ENCODE results near the gene GGT7.

DNA sequence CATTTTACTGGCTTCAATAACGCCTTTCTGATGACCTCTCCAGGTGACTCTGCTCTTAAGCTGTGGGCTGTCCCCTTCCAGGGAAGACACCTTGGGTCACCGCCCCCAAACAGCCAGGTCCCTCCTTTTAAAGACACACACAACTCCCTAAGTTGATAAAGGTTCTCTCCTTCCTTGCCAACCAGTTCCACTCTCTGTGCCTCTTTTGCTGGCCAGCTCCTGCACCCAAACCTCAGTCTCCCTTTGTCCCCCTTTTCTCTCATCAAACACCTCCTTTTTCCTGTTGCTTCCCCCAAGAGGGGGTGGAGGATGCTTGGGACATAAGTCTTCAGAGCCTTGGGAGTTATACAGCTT lies 48.2 kb downstream of the GGT7 start:
- TF ChIP-seq, protein P1, sequence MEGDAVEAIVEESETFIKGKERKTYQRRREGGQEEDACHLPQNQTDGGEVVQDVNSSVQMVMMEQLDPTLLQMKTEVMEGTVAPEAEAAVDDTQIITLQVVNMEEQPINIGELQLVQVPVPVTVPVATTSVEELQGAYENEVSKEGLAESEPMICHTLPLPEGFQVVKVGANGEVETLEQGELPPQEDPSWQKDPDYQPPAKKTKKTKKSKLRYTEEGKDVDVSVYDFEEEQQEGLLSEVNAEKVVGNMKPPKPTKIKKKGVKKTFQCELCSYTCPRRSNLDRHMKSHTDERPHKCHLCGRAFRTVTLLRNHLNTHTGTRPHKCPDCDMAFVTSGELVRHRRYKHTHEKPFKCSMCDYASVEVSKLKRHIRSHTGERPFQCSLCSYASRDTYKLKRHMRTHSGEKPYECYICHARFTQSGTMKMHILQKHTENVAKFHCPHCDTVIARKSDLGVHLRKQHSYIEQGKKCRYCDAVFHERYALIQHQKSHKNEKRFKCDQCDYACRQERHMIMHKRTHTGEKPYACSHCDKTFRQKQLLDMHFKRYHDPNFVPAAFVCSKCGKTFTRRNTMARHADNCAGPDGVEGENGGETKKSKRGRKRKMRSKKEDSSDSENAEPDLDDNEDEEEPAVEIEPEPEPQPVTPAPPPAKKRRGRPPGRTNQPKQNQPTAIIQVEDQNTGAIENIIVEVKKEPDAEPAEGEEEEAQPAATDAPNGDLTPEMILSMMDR (conservative IDR thresholded peaks at IDR 0.05), result no peak
- TF ChIP-seq EZH2 (IDR thresholded peaks at IDR 0.05; ENCODE audit: low read depth), result no peak
